G401 (cell line): Measurements from ENCODE around the gene MYEF2. TPM values are rescaled to one million over a fixed set of nuclear protein-coding genes. Genes with fewer than 3 reads are reported as not detected.

Source experiments
- DNase-seq: peaks from one replicate; pipeline ENCODE4 v3.0.0-alpha.2; 2015; ENCODE audit warnings: low spot score
- in situ Hi-C: cut with HindIII; loops from 2 replicates; pipeline ENCODE4 v1.10.0; 2016; ENCODE audit warnings: low sequenced_read_pairs, mixed read lengths
- total RNA-seq: library from RNA; depleted of rRNA; stranded (reverse); fragments of >200 nt; shearing (Covaris generic); gene quantifications from 2 replicates; pipeline ENCODE4 v1.2.3, GENCODE V29; 2014

The MYEF2 gene
- total RNA-seq, 1 experiment from 2014 or later = 13.3 TPM

- in situ Hi-C loops = no loop called here
- DNase-seq = no peak
These were observed 24.6 kb downstream of the MYEF2 start for GRCh38 chr15:48153526-48153925.

- no peak for DNase-seq
- in situ Hi-C loops = no loop called here
These were observed 28.2 kb downstream of the MYEF2 start for GRCh38 chr15:48149858-48150257.

- in situ Hi-C loops = no loop called here
- no peak for DNase-seq
These were observed 30.7 kb downstream of the MYEF2 start for GRCh38 chr15:48147358-48147757.

- in situ Hi-C loops = no loop called here
- DNase-seq = no peak
These were observed 32.2 kb downstream of the MYEF2 start for GRCh38 chr15:48145923-48146322.

GRCh38 chr15:48144889-48145288, 33.2 kb downstream of the MYEF2 start:
- no peak for DNase-seq
- in situ Hi-C loops = no loop called here

GRCh38 chr15:48143856-48144255, 34.2 kb downstream of the MYEF2 start:
- DNase-seq = no peak

GRCh38 chr15:48132874-48133273, 45.2 kb downstream of the MYEF2 start:
- in situ Hi-C loops = no loop called here
- no peak for DNase-seq

More at GRCh38 chr15:48143856-48144255, 34.2 kb downstream of the MYEF2 start:
- in situ Hi-C loops = no loop called here

DNA sequence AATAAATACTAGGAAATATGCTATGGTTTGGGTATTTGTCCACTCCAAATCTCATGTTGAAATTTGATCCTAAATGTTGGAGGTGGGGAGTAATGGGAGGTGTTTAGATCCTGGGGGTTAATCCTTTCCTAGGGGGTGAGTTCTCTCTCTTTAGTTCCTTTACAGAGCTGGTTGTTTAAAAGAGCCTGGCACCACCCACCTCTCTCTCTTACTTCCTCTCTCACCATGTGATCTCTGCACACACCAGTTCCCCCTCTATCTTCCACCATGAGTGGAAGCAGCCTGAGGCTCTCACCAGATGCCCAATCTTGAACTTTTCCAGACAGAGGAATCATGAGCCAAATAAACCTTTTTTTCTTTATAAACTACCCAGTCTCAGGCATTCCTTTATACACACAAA, 46.8 kb downstream of the MYEF2 start:
- in situ Hi-C loops = no loop called here

DNA sequence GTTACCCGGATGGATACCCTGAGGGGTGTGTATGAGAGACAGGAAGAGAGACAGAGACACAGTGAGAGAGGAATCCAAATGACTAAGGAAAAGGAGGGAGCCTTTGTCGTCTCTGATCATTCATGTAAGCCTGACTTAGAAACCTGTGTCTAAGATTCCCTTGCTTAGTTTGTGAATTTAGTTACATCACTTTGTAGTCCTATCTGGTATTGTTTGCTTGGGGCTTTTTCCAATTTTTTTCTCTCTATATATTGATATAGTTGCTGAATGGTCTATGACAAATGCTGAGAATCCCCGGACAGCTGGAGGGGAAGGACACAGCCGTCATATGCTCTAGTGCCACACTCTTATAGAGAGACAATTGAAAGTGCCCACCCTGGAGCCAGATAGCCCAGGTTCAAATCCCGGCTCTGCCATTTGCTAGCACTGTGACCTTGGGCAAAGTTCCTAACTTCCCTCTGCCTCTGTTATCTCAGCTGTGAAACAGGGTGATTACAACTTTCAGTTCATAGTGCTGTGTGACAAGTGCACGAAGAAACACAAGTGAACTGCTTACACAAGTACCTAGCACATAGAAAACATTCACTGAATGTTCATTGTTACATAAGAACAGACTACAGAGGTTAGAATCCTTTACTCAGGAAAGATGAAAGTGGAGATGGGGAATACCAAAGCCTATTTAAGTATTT, 51.3 kb downstream of the MYEF2 start:
- in situ Hi-C loops = no loop called here

More for the DNA sequence above, 46.8 kb downstream of the MYEF2 start:
- no peak for DNase-seq

DNA sequence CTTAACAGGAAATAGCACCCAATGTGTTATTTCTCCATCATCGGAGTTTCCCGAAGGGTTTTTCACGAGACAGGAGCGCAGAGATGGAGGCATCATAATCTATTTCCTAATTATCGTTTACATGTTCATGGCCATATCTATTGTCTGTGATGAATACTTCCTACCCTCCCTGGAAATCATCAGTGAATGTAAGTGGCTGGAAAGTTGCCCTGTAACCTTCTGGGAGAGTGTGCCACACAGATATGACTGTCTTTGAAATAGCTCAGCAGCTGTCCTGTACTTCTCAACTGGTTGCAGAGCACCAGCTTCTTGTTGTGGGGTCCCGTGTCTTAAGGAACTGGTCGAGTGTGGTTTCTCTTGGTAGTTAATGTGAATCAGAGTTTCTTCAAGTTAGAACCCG, 56.2 kb downstream of the MYEF2 start:
- DNase-seq = no peak
- in situ Hi-C loops = no loop called here

More for the DNA sequence above, 51.3 kb downstream of the MYEF2 start:
- no peak for DNase-seq

GRCh38 chr15:48120745-48121144, 57.4 kb downstream of the MYEF2 start, which contains the start of gene SLC24A5:
Gene SLC24A5, plus strand, starts transcription at chr15:48120990. Its CDS starts 55 bp downstream, at chr15:48121045.
- in situ Hi-C loops = no loop called here
- DNase-seq = no peak

DNA sequence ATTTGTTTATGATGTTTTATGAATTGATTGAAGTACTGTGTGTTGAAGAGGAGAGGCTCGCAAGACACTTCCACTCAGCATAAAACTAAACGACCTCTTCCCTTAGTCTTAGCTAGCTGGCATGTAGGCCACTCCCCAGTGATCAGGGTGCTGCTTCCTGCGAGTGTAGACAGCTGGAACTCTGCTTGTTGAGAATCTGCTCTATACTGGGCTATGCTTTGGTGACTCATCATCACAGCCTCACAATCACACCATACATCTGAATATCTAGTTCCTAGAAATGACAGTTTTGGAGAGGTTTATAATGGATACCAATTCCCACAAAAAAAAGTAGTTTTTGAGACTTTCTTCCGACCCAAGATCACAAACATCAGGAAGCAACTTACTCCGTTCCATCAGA, 58.8 kb downstream of the MYEF2 start:
- no peak for DNase-seq
- in situ Hi-C loops = no loop called here

- in situ Hi-C loops = no loop called here
- peak; percentile 69 for DNase-seq
These were observed 65.9 kb downstream of the MYEF2 start for GRCh38 chr15:48112242-48112641.

GRCh38 chr15:48109856-48110531, 68.1 kb downstream of the MYEF2 start:
- in situ Hi-C loops = no loop called here
- no peak for DNase-seq

GRCh38 chr15:48109212-48109611, 68.9 kb downstream of the MYEF2 start:
- DNase-seq = no peak
- in situ Hi-C loops = no loop called here

GRCh38 chr15:48105936-48106335, 72.2 kb downstream of the MYEF2 start:
- in situ Hi-C loops = no loop called here
- DNase-seq = no peak

- no peak for DNase-seq
- in situ Hi-C loops = no loop called here
These were observed 74.4 kb downstream of the MYEF2 start for GRCh38 chr15:48103647-48104046.

GRCh38 chr15:48102167-48102566, 75.9 kb downstream of the MYEF2 start:
- in situ Hi-C loops = no loop called here
- DNase-seq = no peak

GRCh38 chr15:48101376-48101961, 76.6 kb downstream of the MYEF2 start:
- in situ Hi-C loops = no loop called here
- DNase-seq = no peak

DNA sequence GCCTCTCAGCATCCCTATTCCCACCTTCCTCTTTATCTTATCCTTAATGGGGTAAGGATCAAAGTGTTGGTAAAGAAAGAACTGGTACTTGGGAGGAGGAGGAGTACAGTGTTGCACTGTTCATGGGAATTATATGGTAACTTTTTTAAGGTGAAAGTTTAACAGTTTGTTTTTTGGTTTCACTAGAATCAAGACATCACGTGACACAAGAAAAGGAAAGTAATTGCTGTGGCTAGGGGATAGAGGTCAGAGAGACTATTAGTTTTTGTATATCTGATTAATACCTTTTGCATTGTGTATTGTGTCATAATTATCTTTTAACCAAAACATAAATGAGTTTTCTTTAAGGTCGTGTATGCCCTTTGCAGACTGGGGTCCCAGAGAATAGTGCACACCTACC, 80.8 kb downstream of the MYEF2 start:
- in situ Hi-C loops = no loop called here
- no peak for DNase-seq
